Measurements from ENCODE around the gene LZIC. TPM values are rescaled to one million over a fixed set of nuclear protein-coding genes. Genes with fewer than 3 reads are reported as not detected.

LZIC gene
- total RNA-seq, 1 donor from 2014 or later = 3.7 TPM

- Histone ChIP-seq H3K27ac (peak overlapping the region; percentile 84 to 85), H3K27me3 (no peaks in the 10 kb centered on the region), H3K4me1 (peaks cover 0 to 17% of the 10 kb centered on the region in 2 donors), H3K4me3 (peak overlapping the region; percentile 88 to 95), H3K36me3 (peaks cover 3 to 6% of the 10 kb centered on the region in 2 donors), H3K9me3 (no peaks in the 10 kb centered on the region)
- intact Hi-C loops (cut with DNase I) = no loop called here
- no peak for DNase-seq (ENCODE audit: low spot score in 2 of 2)
- TF ChIP-seq CTCF (IDR thresholded peaks at IDR 0.05) = peak; percentile 42 to 52 (median 44)
Observed at GRCh38 chr1:9942399-9942938, 722 bp downstream of the LZIC start.

- no peaks in the 10 kb centered on the region for H3K27me3 ChIP-seq
- H3K9me3 ChIP-seq = no peaks in the 10 kb centered on the region
- peaks cover 37 to 60% of the 10 kb centered on the region in 2 donors for H3K36me3 ChIP-seq
- H3K27ac ChIP-seq = no peak overlapping the region
- H3K4me3 ChIP-seq = no peak overlapping the region
- TF ChIP-seq CTCF (IDR thresholded peaks at IDR 0.05) = no peak
- no peaks in the 10 kb centered on the region for H3K4me1 ChIP-seq
- intact Hi-C loops (cut with DNase I) = no loop called here
- no peak for DNase-seq (ENCODE audit: low spot score in 2 of 2)
Observed at GRCh38 chr1:9929431-9930385, 13.5 kb downstream of the LZIC start.

- Histone ChIP-seq H3K4me3 (no peak overlapping the region), H3K9me3 (no peaks in the 10 kb centered on the region), H3K36me3 (peaks cover 28 to 40% of the 10 kb centered on the region in 2 donors), H3K4me1 (no peaks in the 10 kb centered on the region), H3K27ac (no peak overlapping the region), H3K27me3 (no peaks in the 10 kb centered on the region)
- no peak for DNase-seq (ENCODE audit: low spot score in 2 of 2)
- intact Hi-C loops (cut with DNase I) = no loop called here
- TF ChIP-seq CTCF (IDR thresholded peaks at IDR 0.05) = no peak
Observed at GRCh38 chr1:9927259-9927658, 15.9 kb downstream of the LZIC start.

- DNase-seq (ENCODE audit: low spot score in 2 of 2) = no peak
- Histone ChIP-seq H3K4me3 (no peak overlapping the region), H3K4me1 (no peaks in the 10 kb centered on the region), H3K27me3 (no peaks in the 10 kb centered on the region), H3K27ac (no peak overlapping the region), H3K9me3 (no peaks in the 10 kb centered on the region), H3K36me3 (no peaks in the 10 kb centered on the region)
- intact Hi-C loops (cut with DNase I) = no loop called here
- no peak for TF ChIP-seq CTCF (IDR thresholded peaks at IDR 0.05)
Observed at GRCh38 chr1:9922342-9922741, 20.8 kb downstream of the LZIC start.

GRCh38 chr1:9920606-9921005, 22.6 kb downstream of the LZIC start:
- DNase-seq (ENCODE audit: low spot score in 2 of 2) = no peak
- Histone ChIP-seq H3K36me3 (no peaks in the 10 kb centered on the region), H3K4me3 (no peak overlapping the region), H3K27me3 (no peaks in the 10 kb centered on the region), H3K9me3 (no peaks in the 10 kb centered on the region), H3K4me1 (no peaks in the 10 kb centered on the region), H3K27ac (no peak overlapping the region)
- TF ChIP-seq CTCF (IDR thresholded peaks at IDR 0.05) = no peak
- intact Hi-C loops (cut with DNase I) = no loop called here

Data from ascending aorta (tissue), 2 donors.